GDM1 (cell line): ENCODE measurements around the gene ALS2.
"Not testable (repeated sequence)": the region's sequence is repeated elsewhere in the genome, so short reads cannot be mapped to it uniquely, and the experiment has no call there.

Experiments
- DNase-seq: peaks from one replicate; lab custom pipeline; 2025; lab: John Stamatoyannopoulos, UW

ALS2 gene

DNA sequence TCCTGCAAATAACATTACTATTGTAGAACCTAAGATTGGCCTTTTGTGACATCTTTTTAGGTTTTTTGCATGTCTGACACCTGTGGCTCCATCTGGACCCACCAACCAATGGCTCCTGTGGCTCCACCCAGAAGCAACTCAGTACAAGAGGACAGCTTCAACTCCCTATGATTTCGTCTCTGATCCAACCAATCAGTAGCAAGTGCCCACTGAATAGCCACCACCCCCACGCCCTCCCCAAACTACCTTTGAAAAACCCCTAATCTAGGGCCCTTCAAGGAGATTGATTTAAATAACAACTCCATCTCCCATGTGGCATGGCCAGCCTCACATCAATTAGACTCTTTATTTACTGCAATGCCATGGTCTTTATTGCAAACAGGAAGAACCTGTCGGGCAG lies 105.9 kb downstream of the ALS2 start:
- no peak for DNase-seq

DNA sequence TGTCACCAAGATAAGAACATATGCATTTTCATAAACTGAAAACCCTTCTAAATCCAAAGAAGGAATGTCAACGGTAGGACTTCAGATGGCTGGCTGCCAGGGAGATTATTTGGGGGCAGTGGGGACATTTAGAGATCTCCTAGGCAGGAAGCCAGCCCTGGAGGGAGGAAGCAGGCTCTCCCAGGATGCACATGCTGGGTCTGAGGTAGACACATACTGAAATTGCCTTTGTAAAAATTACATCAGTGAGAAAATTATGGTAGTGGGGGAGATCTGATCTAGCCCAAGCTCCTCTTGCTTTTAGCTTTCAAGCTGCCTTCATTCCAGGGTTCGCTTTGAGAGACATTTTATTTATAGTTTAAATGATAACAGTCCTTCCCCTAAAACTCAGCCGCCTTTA lies 106.4 kb downstream of the ALS2 start:
- no peak for DNase-seq

DNA sequence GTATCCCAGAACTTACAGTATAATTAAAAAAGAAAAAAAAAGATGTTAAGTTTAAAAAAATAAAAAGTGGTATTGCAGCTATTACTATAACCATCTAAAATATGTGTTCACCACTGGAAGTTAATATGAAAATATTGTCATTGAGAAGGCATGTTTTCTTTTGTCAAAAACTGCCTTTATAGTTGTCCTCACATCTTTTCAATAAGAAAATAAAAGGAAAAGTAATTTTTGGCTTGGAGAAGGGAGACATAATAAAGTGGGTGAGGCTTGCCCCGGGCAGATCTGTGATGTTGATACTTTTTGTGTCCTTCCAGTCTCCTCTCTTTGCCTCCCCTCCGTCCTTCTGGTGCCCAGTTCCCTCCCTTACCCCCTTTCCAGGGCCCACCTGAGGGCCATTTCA lies 107.2 kb downstream of the ALS2 start:
- no peak for DNase-seq

DNA sequence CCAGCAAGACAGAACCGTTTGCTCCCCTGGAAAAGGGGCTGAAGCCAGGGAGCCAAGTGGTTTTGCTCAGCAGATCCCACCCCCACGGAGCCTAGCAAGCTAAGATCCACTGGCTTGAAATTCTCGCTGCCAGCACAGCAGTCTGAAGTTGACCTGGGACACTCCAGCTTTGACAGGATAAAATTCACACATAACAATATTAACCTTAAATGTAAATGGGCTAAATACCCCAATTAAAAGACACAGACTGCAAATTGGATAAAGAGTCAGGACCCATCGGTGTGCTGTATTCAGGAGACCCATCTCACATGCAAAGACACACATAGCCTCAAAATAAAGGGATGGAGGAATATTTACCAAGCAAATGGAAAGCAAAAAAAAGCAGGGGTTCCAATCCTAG lies 109.5 kb downstream of the ALS2 start:
- DNase-seq: not testable (repeated sequence)

DNA sequence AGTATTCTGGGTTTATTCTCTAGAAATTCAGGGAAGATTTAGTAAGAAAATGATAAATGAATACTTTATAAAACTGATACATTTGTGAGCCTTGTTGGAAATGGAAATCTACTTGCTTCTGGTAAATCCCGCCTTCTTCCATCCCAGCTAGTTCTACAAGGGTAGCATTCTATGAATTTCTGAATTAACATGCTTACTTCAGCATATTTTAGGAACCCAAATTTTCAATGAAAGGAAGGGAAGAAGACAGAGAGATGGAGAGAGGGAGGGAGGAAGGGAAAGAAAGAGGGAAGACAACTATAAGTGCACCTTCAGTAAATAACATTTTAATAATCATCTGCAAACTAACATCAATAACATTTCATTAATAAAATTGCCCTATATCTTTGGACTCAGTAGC lies 110.9 kb downstream of the ALS2 start:
- DNase-seq: no peak

DNA sequence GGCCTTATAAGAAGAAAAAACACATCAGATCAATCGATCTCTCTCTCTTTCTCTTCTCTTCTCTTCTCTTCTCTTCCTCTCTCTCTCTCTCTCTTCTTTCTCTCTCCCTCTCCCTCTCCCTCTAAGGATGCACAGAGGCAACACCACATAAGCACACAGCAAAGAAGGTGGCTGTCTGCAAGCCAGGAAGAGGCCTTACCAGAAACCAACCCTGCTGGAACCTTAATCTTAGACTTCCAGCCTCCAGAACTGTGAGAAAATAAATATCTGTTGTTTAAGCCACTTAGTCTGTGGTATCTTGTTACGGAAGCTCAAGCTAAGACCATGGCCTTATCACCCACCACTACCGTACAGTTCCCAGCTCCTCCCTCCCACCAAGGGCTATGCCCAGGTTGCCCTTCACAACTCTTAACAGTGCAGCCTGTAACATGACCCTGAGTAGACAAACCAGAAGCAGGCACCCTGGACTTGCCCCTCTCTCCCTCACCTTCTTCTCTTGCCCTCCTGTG lies 112.3 kb downstream of the ALS2 start:
- no peak for DNase-seq

DNA sequence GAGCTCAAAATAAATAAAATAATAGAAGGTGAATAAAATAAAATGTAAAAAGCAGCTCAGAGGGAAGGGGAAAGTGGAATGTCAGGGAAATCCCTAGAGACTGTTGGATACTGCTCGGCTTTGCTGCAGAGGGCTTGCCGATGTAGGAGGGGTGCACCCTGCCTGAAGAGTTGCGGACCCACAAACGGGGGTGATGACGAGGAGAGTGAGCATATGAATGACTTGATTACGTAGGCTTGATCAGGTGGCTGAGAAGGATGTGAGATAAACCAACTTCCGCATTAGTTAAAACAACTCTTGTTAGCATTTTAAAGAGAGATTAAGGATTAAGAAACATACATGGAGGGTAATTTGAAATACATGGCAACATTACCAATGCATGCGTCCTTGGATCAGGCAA lies 116.4 kb downstream of the ALS2 start:
- DNase-seq: no peak

DNA sequence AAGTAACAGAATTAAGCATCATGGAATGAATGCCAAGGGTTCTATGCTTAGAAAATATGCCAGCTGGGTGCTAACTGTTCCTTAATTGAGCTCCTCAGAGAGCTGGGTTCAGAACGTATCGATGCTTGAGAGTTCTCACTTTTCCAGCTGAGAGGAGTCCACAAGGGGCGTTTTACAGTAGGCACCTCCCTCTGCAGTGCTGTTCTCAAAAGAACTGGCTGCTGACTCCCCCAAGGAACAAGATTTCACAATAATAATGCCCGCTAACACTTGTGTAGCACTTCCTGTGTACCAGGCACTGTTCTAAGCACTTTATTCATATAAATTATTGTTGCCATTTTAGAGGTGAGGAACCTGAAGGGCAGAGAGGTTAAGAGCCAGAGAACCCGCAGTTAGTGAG lies 119.4 kb downstream of the ALS2 start:
- DNase-seq: no peak

DNA sequence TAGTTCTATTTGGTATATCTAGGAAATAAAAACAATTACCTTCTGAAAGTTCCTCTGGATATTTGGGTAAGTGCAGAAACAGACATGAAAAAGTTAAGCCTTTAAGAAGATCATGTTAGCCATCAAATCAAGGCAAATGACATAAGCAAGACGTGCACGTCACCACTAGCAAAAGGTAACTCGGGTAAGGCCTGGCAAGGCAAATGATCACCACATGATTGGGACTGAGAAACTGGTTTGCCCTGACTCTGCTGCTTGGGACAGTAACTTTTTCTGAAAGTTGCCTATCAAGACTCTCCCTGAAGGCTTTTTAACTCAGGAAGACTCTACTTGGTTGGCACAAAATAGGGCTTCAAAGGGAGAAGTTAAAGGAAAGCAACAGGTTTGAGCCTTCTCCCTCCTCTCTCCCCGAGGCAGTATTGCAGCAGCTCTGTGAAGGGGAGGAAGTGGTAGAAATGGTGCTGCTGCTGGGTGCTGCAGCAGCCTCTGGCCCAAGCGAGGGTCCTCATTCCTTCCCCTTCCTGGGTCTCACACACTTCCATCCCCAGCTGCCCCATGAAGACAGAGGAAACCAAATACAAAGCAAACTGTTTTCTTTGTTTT lies 120.3 kb downstream of the ALS2 start:
- DNase-seq: no peak

DNA sequence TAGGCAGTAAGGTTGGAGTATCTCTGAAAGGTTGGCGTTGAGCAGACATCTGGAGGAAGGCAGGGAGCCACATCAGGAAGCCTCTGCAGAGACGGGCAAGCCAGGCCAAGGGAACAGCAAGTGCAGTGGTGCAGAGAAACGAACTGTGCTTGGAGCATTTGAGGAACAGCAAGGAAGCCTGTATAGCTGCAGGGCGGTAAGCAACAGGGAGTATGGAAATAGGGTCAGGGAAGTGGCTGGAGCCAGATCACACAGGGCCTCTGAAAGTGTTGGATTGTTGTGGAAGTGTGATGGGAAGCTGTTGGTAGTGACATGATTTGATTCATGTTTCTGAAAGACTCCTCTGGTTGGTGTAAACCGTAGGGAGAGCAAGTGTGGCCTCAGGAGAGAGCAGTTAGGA lies 124.0 kb downstream of the ALS2 start:
- no peak for DNase-seq

DNA sequence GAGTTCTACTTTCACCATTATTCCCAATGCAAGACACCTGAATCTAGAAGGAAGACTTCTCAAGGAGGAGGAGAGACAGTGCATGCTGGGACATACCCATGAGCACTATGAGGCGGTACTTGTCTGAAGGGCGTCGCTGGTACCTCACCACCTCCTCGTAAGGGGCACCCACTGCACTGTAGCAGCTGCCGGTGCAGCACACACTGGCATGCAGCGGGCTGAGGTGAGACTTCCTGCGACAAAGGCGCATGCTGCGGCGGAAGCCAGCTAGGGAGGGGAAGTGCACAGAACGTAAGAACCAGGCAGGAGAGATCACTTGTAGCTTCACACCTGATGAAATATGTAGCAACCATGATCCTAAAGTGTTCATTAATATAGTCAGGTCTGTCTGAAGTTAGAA lies 124.6 kb downstream of the ALS2 start:
- DNase-seq: no peak

DNA sequence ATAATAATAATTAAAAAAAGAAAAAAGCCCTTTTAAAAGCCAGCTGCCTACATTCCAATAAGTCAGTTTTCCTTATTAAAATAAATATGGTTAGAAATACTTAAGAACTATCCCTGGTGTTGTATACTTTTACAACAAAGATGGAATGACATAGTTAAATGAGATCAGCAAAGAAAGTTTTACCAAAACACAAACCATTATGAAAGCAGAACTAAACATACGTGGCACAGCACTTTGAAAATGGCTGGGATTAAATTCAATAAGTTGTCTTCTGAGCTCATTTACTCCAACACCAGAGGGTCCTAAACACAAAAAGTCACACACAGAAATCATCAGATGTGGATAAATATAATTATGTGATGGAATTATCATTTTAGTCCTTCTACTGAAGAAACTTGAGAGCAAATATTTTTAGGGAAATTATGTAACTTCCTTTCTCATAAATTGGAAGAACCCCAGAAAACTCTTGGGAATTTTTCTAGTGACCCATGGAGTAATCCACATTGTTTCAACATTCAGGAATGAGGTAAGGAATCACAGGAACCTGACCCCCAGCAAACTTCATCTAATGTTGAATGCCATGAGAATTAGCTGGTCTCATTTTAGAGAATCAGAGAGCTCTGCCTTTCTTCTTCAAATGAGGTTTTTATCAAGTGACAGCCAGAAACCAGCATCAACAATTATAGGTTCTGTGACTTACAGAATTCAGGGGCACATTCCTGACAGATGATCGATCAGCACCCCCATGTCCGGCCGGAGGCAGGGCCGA lies 125.9 kb downstream of the ALS2 start:
- no peak for DNase-seq

DNA sequence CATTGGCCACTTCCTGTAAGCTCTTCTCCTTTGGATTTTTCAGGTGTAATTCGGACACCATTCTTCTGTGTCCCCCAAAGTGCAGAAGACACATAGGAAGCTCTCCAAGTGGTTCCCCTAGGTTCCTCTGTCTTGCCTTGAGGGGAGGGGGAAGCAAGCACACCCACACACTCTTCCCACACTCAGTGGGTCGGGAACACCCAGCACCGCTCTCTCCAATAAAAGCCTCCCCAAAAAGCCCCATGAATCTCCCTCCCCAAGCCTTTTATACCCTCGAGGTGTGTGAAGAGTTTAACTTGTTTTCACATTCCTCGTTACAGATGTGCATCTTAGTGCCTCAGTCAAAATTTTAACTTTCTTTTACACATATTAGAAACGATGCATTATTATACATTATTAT lies 127.5 kb downstream of the ALS2 start:
- DNase-seq: no peak
